H1 (cell line): ENCODE measurements around the gene CFHR5. TPM values are rescaled to one million over a fixed set of nuclear protein-coding genes. Genes with fewer than 3 reads are reported as not detected.

Source experiments
- CBX8 ChIP-seq: fragments of 300-800, 300-1000 bp; sonication (generic); IDR thresholded peaks from 2 replicates; pipeline ENCODE4 v1.7.1; 2016; ENCODE audit warnings: low read depth, low read length, borderline replicate concordance
- CEBPB ChIP-seq: IDR thresholded peaks from 2 replicates; pipeline ENCODE4 v1.6.1; 2012; ENCODE audit warnings: low read depth, low read length
- CHD2 ChIP-seq: IDR thresholded peaks from 2 replicates; pipeline ENCODE4 v1.6.1; 2012; ENCODE audit warnings: low read length, improper control_type of control experiment
- CHD7 ChIP-seq: fragments of 300-600 bp; sonication (generic); IDR thresholded peaks from 2 replicates; pipeline ENCODE4 v1.7.1; 2012; ENCODE audit warnings: low read length, moderate library complexity, mild to moderate bottlenecking, inconsistent platforms; ENCODE audit not compliant: insufficient replicate concordance
- EZH2 ChIP-seq: fragments of 200-600 bp; sonication (generic); IDR thresholded peaks from 2 replicates; pipeline ENCODE4 v1.7.1; 2012; ENCODE audit warnings: low read depth, mild to moderate bottlenecking, moderate library complexity, low read length, inconsistent platforms; ENCODE audit not compliant: severe bottlenecking
- GTF2F1 ChIP-seq: IDR thresholded peaks from 2 replicates; pipeline ENCODE4 v1.6.1; 2012; ENCODE audit warnings: low read depth, low read length, improper control_type of control experiment, borderline replicate concordance
- JUND ChIP-seq: IDR thresholded peaks from 2 replicates; pipeline ENCODE4 v1.6.1; 2011; ENCODE audit warnings: mild to moderate bottlenecking, improper control_type of control experiment, low read length
- NRF1 ChIP-seq: IDR thresholded peaks from 2 replicates; pipeline ENCODE4 v1.6.1; 2011; ENCODE audit warnings: mild to moderate bottlenecking, low read depth, low read length, improper control_type of control experiment
- TAF7 ChIP-seq: optimal IDR thresholded peaks from 2 replicates; pipeline ENCODE3; 2011; ENCODE audit warnings: low read depth, mild to moderate bottlenecking, inconsistent platforms, low read length, moderate library complexity, borderline replicate concordance
- polyA plus RNA-seq, 7 experiments: library from polyadenylated mRNA; depleted of rRNA in 3 of 7; stranded (reverse) in 5 of 7; unstranded in 2 of 7; fragments of >200 nt in 5 of 7; fragments of 200-250 nt in 2 of 7; gene quantifications; 1 replicate in 5 of 7; 2 replicates in 1 of 7; 4 replicates in 1 of 7; pipeline versions ENCODE4 v1.2.1 to v1.2.3, GENCODE V29; 2011 to 2013; ENCODE audit warnings: missing spikeins in 2 of 7, mixed read lengths in 2 of 7
- total RNA-seq: library from RNA; stranded (reverse); fragmentation: NEBNext Ultra II Directional; extraction: Animal tissue kit (Norgen Biotek cat#: 25700); gene quantifications from 2 replicates; pipeline ENCODE4 v1.2.1, GENCODE V29; 2021
- TF ChIP-seq, protein P1 (sequence below): IDR thresholded peaks from 2 replicates; pipeline ENCODE4 v1.6.1; 2012; ENCODE audit warnings: inconsistent platforms
- TF ChIP-seq, protein P2 (sequence below): IDR thresholded peaks from 2 replicates; pipeline ENCODE4 v1.6.1; 2011; ENCODE audit warnings: low read depth, mild to moderate bottlenecking, low read length; ENCODE audit not compliant: insufficient read depth

The CFHR5 gene
- total and polyA plus RNA-seq, 2 of the 8 experiments (the other 6 are each of a cell fraction or from before 2014, with no cell fraction given): not detected

DNA sequence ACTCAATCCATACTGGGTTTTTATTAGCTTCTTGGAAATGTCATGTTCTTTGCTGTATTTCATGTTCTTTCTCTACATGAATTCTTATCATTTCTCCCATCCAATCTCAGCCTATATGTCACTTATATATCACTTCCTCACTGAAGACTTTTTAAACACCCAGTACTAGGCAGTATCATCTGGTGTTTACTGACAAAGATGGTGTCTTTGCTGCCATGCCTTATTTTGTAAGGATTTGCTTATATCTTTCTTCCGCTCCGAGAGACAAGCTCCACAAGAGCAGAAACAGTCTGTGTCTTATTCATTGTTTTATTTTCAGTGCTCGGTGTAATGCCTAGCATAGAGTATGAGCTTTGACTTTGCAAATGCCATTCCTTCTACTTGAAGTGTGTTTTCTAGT, 59.5 kb downstream of the CFHR5 start (continued):
- TF ChIP-seq CHD7 (no peak), CHD2 (no peak), JUND (no peak), CBX8 (no peak), GTF2F1 (no peak), EZH2 (no peak), CEBPB (no peak), TAF7 (no peak), NRF1 (no peak)
- TF ChIP-seq, protein P1, sequence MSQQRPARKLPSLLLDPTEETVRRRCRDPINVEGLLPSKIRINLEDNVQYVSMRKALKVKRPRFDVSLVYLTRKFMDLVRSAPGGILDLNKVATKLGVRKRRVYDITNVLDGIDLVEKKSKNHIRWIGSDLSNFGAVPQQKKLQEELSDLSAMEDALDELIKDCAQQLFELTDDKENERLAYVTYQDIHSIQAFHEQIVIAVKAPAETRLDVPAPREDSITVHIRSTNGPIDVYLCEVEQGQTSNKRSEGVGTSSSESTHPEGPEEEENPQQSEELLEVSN: no peak
- TF ChIP-seq, protein P2, sequence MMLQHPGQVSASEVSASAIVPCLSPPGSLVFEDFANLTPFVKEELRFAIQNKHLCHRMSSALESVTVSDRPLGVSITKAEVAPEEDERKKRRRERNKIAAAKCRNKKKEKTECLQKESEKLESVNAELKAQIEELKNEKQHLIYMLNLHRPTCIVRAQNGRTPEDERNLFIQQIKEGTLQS: no peak
